GM21528 (cell line): Measurements from ENCODE around the gene ZMIZ1.

Experiments
- ATAC-seq: cut with Tn5 transposase; IDR thresholded peaks from one replicate; pipeline ENCODE4 v1.9.1; 2021; ENCODE audit warnings: mild to moderate bottlenecking, moderate library complexity; ENCODE audit not compliant: unreplicated experiment, low FRiP score

The ZMIZ1 gene

GRCh38 chr10:79145517-79146470, 77.0 kb downstream of the ZMIZ1 start:
- ATAC-seq, result no peak

- ATAC-seq, result no peak
Measured at GRCh38 chr10:79146611-79147130, 77.9 kb downstream of the ZMIZ1 start.

GRCh38 chr10:79147306-79147705, 78.5 kb downstream of the ZMIZ1 start:
- no peak for ATAC-seq

- ATAC-seq, result no peak
Measured at GRCh38 chr10:79147796-79148451, 79.2 kb downstream of the ZMIZ1 start.

- ATAC-seq, result no peak
Measured at GRCh38 chr10:79148452-79149344, 79.9 kb downstream of the ZMIZ1 start.

GRCh38 chr10:79149345-79149661, 80.5 kb downstream of the ZMIZ1 start:
- no peak for ATAC-seq

- ATAC-seq, result peak; percentile 56
Measured at GRCh38 chr10:79149662-79150443, 81.1 kb downstream of the ZMIZ1 start.

GRCh38 chr10:79150444-79150754, 81.6 kb downstream of the ZMIZ1 start:
- no peak for ATAC-seq

- no peak for ATAC-seq
Measured at GRCh38 chr10:79152423-79152817, 83.7 kb downstream of the ZMIZ1 start.

- ATAC-seq, result no peak
Measured at GRCh38 chr10:79153745-79154144, 85.0 kb downstream of the ZMIZ1 start.

- no peak for ATAC-seq
Measured at GRCh38 chr10:79155301-79156081, 86.7 kb downstream of the ZMIZ1 start.

- no peak for ATAC-seq
Measured at GRCh38 chr10:79156334-79157274, 87.8 kb downstream of the ZMIZ1 start.

GRCh38 chr10:79158004-79158340, 89.2 kb downstream of the ZMIZ1 start:
- no peak for ATAC-seq

- ATAC-seq, result no peak
Measured at GRCh38 chr10:79158402-79159097, 89.8 kb downstream of the ZMIZ1 start.

- ATAC-seq, result no peak
Measured at GRCh38 chr10:79159141-79159651, 90.4 kb downstream of the ZMIZ1 start.

GRCh38 chr10:79159785-79160184, 91.0 kb downstream of the ZMIZ1 start:
- no peak for ATAC-seq

- ATAC-seq, result no peak
Measured at GRCh38 chr10:79160191-79160590, 91.4 kb downstream of the ZMIZ1 start.

GRCh38 chr10:79161557-79161956, 92.8 kb downstream of the ZMIZ1 start:
- ATAC-seq, result no peak
